Measurements from ENCODE around the gene ZNG1C. TPM values are rescaled to one million over a fixed set of nuclear protein-coding genes. Genes with fewer than 3 reads are reported as not detected.
"Not testable (repeated sequence)": the region's sequence is repeated elsewhere in the genome, so short reads cannot be mapped to it uniquely, and the experiment has no call there.

ZNG1C gene
- total RNA-seq (2014; rRNA removed; shearing (Covaris generic)), result 84.0 and 88.7 TPM in 2 replicates

DNA sequence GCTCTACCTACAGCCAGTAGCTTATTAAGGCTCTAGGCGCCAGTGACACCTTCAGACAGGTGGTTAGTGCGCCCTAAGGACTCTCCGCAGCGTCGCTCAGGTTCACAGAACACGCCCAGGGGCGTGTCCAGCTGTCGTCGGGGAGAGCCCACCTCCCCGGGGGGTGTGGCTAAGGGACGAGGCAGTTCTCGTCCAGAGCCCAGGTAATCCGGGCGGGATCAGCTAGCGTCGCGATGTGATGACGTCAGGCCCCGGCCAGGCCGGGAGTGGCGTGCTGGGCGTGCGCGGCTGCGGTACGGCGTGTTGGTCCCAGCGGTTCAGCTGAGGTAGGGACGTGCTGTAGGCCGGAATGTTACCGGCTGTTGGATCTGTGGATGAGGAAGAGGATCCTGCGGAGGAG, at the start of gene ZNG1C:
ZNG1C (plus strand) TSS at position 301 of the 400 bp plus-strand sequence; CDS start at position 350, 49 bp downstream.
- not testable (repeated sequence) for H3K4me3 ChIP-seq; H3K36me3 ChIP-seq; H3K9me3 ChIP-seq (replicated peaks); DNase-seq; H3K27ac ChIP-seq; H3K27me3 ChIP-seq; H3K4me1 ChIP-seq

DNA sequence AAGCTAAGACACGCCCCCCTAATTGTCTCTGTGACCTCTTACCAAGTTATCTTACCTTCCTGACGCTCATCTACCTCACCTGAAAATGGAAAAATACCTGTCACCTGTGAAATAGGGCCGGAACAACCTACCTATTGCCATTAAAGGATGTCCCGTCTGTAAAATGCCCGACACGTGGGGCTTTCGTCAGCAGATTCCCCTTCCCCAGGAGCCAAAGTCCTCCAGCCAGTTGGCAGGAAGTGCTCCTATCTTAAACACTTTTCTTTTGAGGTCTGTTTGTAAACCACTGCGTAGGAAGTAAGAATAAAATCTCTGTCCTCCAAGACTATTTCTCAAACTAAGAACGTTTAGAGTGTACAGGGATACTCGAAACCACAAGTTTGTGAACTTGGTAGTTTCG, 654 bp downstream of the ZNG1C start:
- not testable (repeated sequence) for DNase-seq; H3K27ac ChIP-seq; H3K4me3 ChIP-seq; H3K9me3 ChIP-seq (replicated peaks); H3K4me1 ChIP-seq; H3K36me3 ChIP-seq; H3K27me3 ChIP-seq

DNA sequence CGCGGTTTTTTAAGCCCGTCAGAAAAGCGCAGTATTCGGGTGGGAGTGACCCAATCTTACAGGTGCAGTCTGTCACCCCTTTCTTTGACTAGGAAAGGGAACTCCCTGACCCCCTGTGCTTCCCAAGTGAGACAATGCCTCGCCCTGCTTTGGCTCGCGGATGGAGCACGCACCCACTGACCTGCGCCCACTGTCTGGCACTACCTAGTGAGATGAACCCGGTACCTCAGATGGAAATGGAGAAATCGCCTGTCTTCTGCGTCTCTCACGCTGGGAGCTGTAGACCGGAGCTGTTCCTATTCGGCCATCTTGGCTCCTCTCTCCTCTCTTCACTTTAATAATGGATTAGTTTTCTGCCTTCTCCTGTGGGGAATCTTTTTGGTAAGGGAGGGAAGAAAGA, 39.3 kb downstream of the ZNG1C start:
- not testable (repeated sequence) for H3K27ac ChIP-seq; H3K36me3 ChIP-seq; DNase-seq; H3K9me3 ChIP-seq (replicated peaks); H3K4me3 ChIP-seq; H3K4me1 ChIP-seq; H3K27me3 ChIP-seq

DNA sequence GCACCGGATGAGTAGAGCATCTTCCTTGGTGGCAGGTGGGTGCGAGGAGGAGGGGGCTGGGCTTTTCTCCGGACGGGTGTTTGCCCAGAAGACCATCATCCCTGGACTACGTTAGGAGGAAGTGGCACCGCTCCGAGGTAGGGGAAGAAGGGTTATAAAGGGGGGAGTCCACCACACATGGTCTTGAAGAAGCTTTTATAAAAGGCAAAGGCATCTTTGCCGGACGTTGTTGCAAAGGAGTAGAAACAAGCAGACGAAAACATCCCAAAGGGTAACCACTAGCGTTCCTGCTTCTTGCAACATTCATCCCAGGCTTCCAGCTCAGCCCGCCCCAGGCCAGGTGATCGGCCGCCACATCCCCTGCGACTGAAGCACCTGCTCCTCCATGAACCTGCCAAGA, 60.8 kb downstream of the ZNG1C start, which contains the start of gene FOXD4L3:
FOXD4L3 (plus strand) TSS at position 301 of the 400 bp plus-strand sequence; CDS start at position 386, 85 bp downstream.
- H3K9me3 ChIP-seq (replicated peaks); H3K4me3 ChIP-seq; H3K27me3 ChIP-seq; DNase-seq; H3K27ac ChIP-seq; H3K4me1 ChIP-seq; H3K36me3 ChIP-seq: not testable (repeated sequence)

DNA sequence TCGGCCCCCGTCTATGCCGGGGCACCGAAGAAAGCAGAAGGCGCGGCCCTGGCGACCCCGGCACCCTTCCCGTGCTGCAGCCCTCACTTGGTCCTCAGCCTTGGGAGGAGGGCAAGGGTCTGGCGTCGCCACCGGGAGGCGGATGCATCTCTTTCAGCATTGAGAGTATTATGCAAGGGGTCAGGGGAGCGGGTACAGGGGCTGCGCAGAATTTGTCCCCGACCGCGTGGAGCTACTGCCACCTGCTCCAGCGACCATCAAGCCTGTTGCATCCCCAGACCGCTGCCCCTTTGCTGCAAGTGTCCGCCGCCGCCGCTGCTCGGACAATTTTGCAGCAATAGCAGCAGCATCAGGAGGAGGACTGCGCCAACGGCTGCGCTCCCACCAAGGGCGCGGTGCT, 62.0 kb downstream of the ZNG1C start:
- not testable (repeated sequence) for DNase-seq; H3K27me3 ChIP-seq; H3K27ac ChIP-seq; H3K36me3 ChIP-seq; H3K9me3 ChIP-seq (replicated peaks); H3K4me3 ChIP-seq; H3K4me1 ChIP-seq

DNA sequence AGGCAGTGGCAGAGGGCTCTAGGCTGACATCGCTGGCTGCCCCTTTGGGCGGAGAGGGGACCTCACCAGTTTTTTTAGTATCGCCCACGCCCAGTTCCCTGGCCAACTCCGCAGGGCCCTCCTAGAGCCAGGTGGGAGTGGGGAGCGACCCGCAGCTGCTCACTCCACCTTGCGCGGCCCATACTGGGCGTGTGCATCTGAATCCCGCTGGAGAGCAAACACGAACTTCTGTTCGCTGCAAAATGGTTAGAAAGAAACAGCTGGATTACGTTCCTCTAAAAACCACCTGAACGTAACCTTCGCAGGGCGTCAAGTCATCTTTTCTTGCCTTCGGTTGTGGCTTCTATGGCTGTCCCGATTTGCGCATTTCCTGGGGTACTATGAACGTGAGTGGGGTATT, 62.4 kb downstream of the ZNG1C start:
- not testable (repeated sequence) for H3K27me3 ChIP-seq, H3K4me1 ChIP-seq

DNA sequence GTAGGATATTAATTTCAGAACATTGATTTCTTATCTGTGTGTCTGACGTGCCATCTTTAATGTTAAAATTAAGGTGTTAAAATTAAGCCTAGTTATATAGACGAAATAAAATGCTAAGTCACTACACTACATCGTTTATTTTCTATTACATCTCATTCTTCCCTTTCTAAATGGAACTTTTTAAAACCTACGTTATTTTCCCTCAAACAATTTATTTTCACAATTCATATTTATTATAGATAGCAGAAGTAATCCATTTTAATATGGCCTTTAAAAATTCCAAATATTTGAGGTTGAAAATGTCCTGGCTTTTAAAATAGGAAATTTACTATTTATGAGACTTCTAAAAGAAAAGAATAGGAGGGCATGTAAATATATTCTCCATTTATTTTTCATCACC, 63.0 kb downstream of the ZNG1C start:
- not testable (repeated sequence) for H3K4me3 ChIP-seq; DNase-seq; H3K36me3 ChIP-seq; H3K9me3 ChIP-seq (replicated peaks); H3K4me1 ChIP-seq; H3K27me3 ChIP-seq; H3K27ac ChIP-seq

More for the DNA sequence above, 62.4 kb downstream of the ZNG1C start:
- not testable (repeated sequence) for H3K36me3 ChIP-seq; H3K9me3 ChIP-seq (replicated peaks); DNase-seq; H3K27ac ChIP-seq; H3K4me3 ChIP-seq

DNA sequence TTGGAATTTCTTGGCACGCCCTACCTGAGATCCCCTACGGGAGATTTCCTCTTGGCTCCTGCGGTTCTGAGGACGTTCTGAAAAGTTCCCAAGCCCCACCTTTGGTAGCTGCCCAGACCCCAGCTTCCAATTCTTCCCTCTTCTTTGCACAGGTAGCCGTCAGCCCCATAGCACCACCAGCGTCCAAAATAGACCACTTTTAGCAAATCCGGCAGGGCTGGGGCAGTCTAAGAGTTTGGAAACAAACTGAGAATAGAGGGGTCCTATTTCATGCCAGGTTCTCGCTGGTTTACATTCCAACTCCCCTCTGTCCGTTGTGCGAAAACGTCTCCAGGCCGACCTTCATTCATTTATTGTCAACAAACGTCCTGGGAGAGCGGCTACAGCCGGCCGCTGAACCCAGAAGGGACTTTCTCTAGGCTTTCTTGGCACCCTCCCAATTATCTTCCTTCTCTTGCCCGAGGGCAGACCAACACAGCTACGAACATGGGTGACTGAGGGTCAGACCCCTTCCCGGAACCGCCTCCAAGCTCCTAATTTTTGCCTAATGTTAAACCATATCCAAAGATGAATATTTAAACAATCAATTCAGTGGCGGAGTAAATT, 64.0 kb downstream of the ZNG1C start:
- H3K4me3 ChIP-seq; H3K4me1 ChIP-seq; H3K27me3 ChIP-seq; DNase-seq; H3K9me3 ChIP-seq (replicated peaks); H3K27ac ChIP-seq; H3K36me3 ChIP-seq: not testable (repeated sequence)

DNA sequence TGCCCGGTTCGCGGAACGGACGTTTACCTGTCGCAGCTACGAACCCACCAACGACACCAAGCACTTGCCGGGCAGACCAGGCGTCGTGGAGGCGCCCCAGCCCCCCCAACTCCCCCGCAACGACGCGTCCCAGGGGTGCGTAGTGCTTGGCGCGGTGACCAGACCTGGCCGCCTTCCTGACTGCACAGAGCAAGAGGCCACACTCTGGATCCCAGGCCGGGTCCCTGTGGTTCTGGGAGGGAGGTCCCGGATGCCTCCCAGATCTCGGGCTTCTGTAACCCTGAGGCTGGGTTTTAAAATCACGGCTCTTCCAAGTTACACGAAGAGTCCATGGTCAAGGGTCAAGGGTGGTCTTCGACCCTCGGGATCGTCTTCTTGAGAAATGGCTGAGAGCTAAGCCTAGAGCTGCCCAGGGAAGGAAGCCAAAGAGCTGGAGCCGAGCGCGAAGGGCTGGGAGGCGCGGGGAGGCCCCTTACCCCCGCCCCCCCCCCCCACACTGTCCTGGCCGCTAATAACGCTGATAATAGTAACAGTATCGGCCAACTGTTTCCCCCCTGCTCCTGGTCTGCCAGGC, 64.7 kb downstream of the ZNG1C start:
- not testable (repeated sequence) for H3K27ac ChIP-seq; H3K9me3 ChIP-seq (replicated peaks); H3K36me3 ChIP-seq; H3K4me3 ChIP-seq; H3K4me1 ChIP-seq; H3K27me3 ChIP-seq; DNase-seq

DNA sequence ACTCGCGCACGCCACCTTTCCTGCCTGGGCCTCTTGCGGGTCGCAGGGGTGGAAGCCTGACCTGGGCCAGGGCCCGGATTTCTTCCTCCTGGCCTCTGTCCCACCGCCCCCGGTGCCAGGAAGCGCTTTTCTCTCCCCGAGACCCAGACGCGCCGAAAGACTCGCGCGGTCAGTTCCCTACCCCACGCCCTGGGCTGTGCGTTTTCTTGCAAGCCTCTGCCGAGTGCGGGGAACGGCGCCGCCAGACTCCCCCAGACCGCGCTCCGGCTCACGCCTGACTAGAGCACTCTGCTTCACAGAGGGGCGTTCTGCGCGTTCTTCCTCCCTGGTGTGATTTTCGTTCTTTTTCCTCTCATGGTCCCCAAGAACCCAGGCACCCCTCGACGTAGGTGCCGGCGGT, 65.3 kb downstream of the ZNG1C start:
- H3K27me3 ChIP-seq; H3K27ac ChIP-seq; H3K9me3 ChIP-seq (replicated peaks); H3K36me3 ChIP-seq; H3K4me1 ChIP-seq; H3K4me3 ChIP-seq; DNase-seq: not testable (repeated sequence)

DNA sequence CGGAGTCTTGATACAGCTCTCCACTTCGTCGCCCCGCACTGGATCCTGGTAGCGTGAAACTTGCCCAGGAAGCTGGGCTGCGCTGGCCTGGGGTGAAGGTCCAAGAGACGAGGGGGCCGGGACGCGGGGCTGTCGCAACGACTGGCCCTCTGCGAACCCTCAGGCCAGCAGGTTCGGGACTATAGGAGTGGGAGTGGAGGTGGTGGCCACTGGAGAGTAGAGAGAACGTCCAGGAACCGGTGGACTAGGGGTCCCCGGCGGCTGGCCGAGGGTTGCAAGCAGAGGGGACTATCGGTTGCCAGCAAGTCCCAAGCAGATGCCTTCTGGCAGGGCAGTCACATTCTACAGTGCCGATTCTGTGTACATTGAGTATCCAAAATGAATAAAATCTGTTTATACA, 65.9 kb downstream of the ZNG1C start:
- not testable (repeated sequence) for H3K27ac ChIP-seq, DNase-seq, H3K4me3 ChIP-seq

DNA sequence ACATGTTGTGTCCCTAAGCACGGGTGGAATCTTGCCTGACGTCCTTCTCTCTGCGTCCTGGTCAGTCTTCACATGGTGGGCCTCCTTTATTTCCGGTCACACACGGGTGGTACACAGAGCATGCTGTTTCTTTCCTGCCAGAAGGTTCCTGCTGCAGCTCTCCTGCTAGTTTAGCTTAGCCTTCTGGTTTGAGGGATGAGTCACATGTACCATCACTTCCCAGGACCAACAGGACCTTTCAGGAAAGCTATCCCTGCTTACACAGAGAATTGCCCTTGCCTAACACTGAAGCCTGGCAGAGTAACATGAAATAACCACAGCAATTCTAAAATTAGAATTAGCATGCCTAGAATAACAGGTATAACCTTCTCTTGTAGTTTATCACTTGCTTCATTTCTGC, 69.4 kb downstream of the ZNG1C start:
- H3K9me3 ChIP-seq (replicated peaks); H3K27me3 ChIP-seq; DNase-seq; H3K4me1 ChIP-seq; H3K36me3 ChIP-seq; H3K27ac ChIP-seq; H3K4me3 ChIP-seq: not testable (repeated sequence)

More for the DNA sequence above, 65.9 kb downstream of the ZNG1C start:
- not testable (repeated sequence) for H3K27me3 ChIP-seq; H3K36me3 ChIP-seq; H3K4me1 ChIP-seq; H3K9me3 ChIP-seq (replicated peaks)

DNA sequence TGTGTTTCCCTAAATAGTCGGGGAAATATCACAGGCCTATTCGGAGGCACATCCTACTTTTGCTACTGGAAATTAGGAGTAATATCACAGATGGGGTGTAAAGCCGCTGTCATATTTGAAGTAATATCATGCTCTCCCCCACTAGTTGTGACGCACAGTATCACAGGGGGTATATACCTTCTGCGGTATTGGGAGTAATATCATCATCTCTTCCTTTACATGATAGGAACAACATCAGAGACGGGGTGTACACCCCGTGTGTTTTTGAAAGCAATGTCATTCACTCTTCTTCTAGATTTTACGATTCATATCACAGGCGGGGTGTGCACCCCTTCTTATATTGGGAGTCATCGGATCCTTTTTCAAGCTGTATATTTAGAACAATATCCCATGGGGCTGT, 76.4 kb downstream of the ZNG1C start:
- H3K27me3 ChIP-seq, result not testable (repeated sequence)

DNA sequence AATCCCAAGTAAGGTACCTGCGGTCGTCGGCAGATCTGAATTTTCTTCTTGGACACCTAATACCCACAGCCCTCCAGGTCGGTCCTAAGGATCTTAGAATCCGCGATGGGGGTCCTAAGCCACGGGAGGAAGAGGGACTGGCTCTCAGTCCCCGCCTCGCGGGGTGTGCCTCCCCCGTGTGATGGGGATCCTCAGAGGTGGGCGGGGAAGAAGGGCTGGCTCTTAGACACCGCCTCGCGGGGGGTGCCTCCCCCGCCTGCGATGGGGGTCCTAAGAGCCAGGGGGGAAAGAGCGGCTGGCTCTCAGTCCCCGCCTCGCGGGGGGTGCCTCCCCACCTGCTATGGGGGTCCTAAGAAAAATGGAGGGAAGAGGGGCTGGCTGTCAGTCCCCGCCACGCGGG, 82.0 kb downstream of the ZNG1C start:
- H3K4me3 ChIP-seq; DNase-seq; H3K27ac ChIP-seq; H3K36me3 ChIP-seq; H3K9me3 ChIP-seq (replicated peaks); H3K27me3 ChIP-seq; H3K4me1 ChIP-seq: not testable (repeated sequence)

More for the DNA sequence above, 76.4 kb downstream of the ZNG1C start:
- H3K4me3 ChIP-seq; H3K27ac ChIP-seq; H3K36me3 ChIP-seq; H3K4me1 ChIP-seq; H3K9me3 ChIP-seq (replicated peaks); DNase-seq: not testable (repeated sequence)

DNA sequence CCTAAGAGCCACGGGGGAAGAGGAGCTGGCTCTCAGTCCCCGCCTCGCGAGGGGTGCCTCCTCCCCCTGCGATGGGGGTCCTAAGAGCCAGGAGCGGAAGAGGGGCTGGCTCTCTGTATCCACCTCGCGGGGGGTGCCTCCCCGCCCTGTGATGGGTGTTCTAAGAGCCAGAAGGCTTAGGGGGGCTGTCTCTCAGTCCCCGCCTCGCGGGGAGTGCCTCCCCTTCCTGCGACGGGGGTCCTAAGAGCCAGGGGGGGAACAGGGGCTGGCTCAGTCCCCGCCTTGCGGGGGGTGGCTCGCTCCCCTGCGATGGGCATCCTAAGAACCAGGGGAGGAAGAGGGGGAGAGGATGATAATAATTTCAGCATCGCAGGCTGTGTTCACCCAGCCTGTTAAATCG, 82.7 kb downstream of the ZNG1C start:
- H3K36me3 ChIP-seq; H3K27me3 ChIP-seq; H3K4me3 ChIP-seq; H3K4me1 ChIP-seq; H3K27ac ChIP-seq; H3K9me3 ChIP-seq (replicated peaks); DNase-seq: not testable (repeated sequence)

DNA sequence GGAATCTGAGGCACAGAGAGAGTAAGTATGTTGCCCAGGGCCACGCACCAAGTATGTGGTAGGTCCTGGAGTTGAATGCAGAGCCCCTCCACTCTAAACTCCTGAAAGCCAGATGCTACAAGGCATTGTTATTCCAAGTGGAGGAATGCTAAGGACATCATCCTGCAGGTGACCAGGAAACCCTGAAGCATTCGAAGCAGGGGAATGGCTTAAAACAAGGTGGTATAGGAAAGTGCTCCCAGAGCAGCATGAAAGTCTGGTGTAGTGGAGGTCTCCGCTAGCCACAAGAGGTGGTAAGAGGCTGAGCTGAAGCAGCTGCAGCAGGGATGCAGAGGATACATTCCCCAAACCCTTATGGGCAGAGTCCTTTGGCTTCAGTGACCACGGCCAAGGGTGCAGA, 87.3 kb downstream of the ZNG1C start:
- H3K9me3 ChIP-seq (replicated peaks); H3K27ac ChIP-seq; H3K4me1 ChIP-seq; H3K27me3 ChIP-seq; H3K36me3 ChIP-seq; H3K4me3 ChIP-seq; DNase-seq: not testable (repeated sequence)

All from SJCRH30 (cell line).